ENCODE measurements around the gene SERPIND1. TPM values are rescaled to one million over a fixed set of nuclear protein-coding genes. Genes with fewer than 3 reads are reported as not detected.
"Not testable (repeated sequence)": the region's sequence is repeated elsewhere in the genome, so short reads cannot be mapped to it uniquely, and the experiment has no call there.

Gene SERPIND1
- polyA plus RNA-seq, 1 donor from 2014 or later, result not detected

DNA sequence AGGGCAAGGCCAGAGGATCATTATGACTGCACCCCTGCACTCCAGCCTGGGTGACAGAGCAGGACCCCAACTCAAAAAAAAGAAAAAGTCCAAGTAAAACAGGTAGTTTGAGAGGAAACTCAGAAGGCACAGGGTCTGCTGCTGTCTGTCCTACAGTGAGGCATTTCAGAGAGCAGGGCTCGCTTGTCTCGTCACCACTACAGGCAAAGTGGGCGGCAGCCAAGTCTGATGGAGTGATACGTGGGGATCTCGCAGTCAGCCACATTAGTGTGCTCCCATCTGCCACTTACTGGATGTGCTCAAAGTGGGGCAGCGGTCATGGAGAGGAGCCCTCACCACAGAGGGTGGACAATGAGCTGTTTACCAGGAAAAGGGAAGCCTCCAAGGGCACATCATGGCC lies 42.6 kb downstream of the SERPIND1 start:
- no peaks in the 10 kb centered on the region for H3K9me2 ChIP-seq (ENCODE audit: insufficient read depth, low read length)
- H2AFZ ChIP-seq (ENCODE audit: low read depth, low read length), result no peak overlapping the region
- no peaks in the 10 kb centered on the region for H3K9me3 ChIP-seq (ENCODE audit: low read length)
- H3K36me3 ChIP-seq (ENCODE audit: insufficient read depth, low read length), result peaks cover 15% of the 10 kb centered on the region
- no peaks in the 10 kb centered on the region for H3K79me2 ChIP-seq (replicated peaks; ENCODE audit: insufficient read depth, low read length)
- H3K4me3 ChIP-seq (ENCODE audit: low read length), result no peak overlapping the region
- H3F3A ChIP-seq (ENCODE audit: insufficient read depth, low read length, poor library complexity, severe bottlenecking), result no peaks in the 10 kb centered on the region
- H3K27ac ChIP-seq (ENCODE audit: low read length), result no peak overlapping the region
- TF ChIP-seq EP300 (conservative IDR thresholded peaks at IDR 0.05; ENCODE audit: poor library complexity, severe bottlenecking), result no peak
- TF ChIP-seq MXI1 (conservative IDR thresholded peaks at IDR 0.05; ENCODE audit: poor library complexity, severe bottlenecking), result no peak
- TF ChIP-seq EZH2 (IDR thresholded peaks at IDR 0.05; ENCODE audit: borderline replicate concordance, insufficient read depth, low read length, poor library complexity, severe bottlenecking), result no peak
- TF ChIP-seq, protein P1, sequence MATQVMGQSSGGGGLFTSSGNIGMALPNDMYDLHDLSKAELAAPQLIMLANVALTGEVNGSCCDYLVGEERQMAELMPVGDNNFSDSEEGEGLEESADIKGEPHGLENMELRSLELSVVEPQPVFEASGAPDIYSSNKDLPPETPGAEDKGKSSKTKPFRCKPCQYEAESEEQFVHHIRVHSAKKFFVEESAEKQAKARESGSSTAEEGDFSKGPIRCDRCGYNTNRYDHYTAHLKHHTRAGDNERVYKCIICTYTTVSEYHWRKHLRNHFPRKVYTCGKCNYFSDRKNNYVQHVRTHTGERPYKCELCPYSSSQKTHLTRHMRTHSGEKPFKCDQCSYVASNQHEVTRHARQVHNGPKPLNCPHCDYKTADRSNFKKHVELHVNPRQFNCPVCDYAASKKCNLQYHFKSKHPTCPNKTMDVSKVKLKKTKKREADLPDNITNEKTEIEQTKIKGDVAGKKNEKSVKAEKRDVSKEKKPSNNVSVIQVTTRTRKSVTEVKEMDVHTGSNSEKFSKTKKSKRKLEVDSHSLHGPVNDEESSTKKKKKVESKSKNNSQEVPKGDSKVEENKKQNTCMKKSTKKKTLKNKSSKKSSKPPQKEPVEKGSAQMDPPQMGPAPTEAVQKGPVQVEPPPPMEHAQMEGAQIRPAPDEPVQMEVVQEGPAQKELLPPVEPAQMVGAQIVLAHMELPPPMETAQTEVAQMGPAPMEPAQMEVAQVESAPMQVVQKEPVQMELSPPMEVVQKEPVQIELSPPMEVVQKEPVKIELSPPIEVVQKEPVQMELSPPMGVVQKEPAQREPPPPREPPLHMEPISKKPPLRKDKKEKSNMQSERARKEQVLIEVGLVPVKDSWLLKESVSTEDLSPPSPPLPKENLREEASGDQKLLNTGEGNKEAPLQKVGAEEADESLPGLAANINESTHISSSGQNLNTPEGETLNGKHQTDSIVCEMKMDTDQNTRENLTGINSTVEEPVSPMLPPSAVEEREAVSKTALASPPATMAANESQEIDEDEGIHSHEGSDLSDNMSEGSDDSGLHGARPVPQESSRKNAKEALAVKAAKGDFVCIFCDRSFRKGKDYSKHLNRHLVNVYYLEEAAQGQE (IDR thresholded peaks at IDR 0.05; ENCODE audit: borderline replicate concordance), result no peak
- no peak for TF ChIP-seq RAD21 (conservative IDR thresholded peaks at IDR 0.05)
- TF ChIP-seq SMC3 (conservative IDR thresholded peaks at IDR 0.05; ENCODE audit: poor library complexity), result no peak
- TF ChIP-seq TAF1 (IDR thresholded peaks at IDR 0.05; ENCODE audit: low read depth), result no peak
- TF ChIP-seq, protein P2, sequence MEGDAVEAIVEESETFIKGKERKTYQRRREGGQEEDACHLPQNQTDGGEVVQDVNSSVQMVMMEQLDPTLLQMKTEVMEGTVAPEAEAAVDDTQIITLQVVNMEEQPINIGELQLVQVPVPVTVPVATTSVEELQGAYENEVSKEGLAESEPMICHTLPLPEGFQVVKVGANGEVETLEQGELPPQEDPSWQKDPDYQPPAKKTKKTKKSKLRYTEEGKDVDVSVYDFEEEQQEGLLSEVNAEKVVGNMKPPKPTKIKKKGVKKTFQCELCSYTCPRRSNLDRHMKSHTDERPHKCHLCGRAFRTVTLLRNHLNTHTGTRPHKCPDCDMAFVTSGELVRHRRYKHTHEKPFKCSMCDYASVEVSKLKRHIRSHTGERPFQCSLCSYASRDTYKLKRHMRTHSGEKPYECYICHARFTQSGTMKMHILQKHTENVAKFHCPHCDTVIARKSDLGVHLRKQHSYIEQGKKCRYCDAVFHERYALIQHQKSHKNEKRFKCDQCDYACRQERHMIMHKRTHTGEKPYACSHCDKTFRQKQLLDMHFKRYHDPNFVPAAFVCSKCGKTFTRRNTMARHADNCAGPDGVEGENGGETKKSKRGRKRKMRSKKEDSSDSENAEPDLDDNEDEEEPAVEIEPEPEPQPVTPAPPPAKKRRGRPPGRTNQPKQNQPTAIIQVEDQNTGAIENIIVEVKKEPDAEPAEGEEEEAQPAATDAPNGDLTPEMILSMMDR (IDR thresholded peaks at IDR 0.05; ENCODE audit: poor library complexity, severe bottlenecking), result no peak
- TF ChIP-seq POLR2AphosphoS5 (IDR thresholded peaks at IDR 0.05), result no peak
- no peaks in the 10 kb centered on the region for H4K20me1 ChIP-seq (ENCODE audit: insufficient read depth)
- no peak overlapping the region for H3K9ac ChIP-seq (ENCODE audit: low read length)
- no peaks in the 10 kb centered on the region for H3K27me3 ChIP-seq (ENCODE audit: insufficient read depth, low read depth, low read length)
- no peak overlapping the region for H3K4me2 ChIP-seq (ENCODE audit: low read length)

DNA sequence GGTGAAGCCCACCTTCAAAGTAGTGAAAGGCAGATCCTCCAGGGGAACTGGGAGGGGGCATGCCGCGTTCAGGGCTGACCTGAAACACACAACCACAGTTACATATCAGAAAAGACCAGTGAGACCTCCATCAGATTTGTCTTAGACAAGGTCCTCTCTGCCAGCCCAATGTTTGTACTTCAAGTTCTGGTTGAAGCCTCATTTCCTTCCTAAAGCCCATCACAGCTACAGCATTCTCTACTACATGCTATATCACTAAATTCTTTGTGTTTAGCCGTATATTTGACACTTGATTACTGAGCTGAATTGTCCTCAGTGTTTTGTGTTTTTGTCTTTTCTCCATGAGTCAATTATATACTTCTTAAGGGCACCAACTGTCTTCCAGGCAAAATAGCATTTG lies 44.6 kb downstream of the SERPIND1 start:
- Histone ChIP-seq H3K9ac (ENCODE audit: low read length) (no peak overlapping the region), H3K27ac (ENCODE audit: low read length) (no peak overlapping the region), H3K79me2 (replicated peaks; ENCODE audit: insufficient read depth, low read length) (no peaks in the 10 kb centered on the region), H2AFZ (ENCODE audit: low read depth, low read length) (no peak overlapping the region), H3K27me3 (ENCODE audit: insufficient read depth, low read depth, low read length) (no peaks in the 10 kb centered on the region), H3K4me3 (ENCODE audit: low read length) (no peak overlapping the region), H3K9me2 (ENCODE audit: insufficient read depth, low read length) (no peaks in the 10 kb centered on the region), H3K9me3 (ENCODE audit: low read length) (no peaks in the 10 kb centered on the region), H3K4me2 (ENCODE audit: low read length) (no peak overlapping the region), H3F3A (ENCODE audit: insufficient read depth, low read length, poor library complexity, severe bottlenecking) (no peaks in the 10 kb centered on the region), H4K20me1 (ENCODE audit: insufficient read depth) (no peaks in the 10 kb centered on the region), H3K36me3 (ENCODE audit: insufficient read depth, low read length) (peaks cover 6% of the 10 kb centered on the region)
- TF ChIP-seq MXI1 (conservative IDR thresholded peaks at IDR 0.05; ENCODE audit: poor library complexity, severe bottlenecking), result no peak

DNA sequence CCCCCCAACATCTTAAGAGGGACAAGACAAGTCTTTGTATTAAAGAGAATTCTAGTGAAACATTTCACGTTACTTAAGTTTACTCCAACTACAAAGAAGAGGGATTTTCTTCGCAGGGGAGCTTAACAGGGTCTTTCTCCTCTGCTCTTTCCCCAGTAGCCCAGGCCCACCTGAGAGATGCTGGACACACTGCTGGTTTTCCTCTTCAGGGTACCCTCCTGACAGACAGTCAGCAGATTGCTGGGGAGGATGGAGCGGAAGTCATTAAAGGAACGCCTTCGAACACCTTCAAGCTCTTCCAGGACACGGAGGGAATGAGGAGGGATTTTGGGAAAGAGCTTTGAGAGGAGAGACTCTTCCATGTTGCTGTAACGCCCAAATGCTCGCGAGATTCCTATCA lies 45.6 kb downstream of the SERPIND1 start:
- TF ChIP-seq, protein P2 (IDR thresholded peaks at IDR 0.05; ENCODE audit: poor library complexity, severe bottlenecking), result no peak
- TF ChIP-seq EZH2 (IDR thresholded peaks at IDR 0.05; ENCODE audit: borderline replicate concordance, insufficient read depth, low read length, poor library complexity, severe bottlenecking) (no peak), EP300 (conservative IDR thresholded peaks at IDR 0.05; ENCODE audit: poor library complexity, severe bottlenecking) (no peak), TAF1 (IDR thresholded peaks at IDR 0.05; ENCODE audit: low read depth) (no peak), RAD21 (conservative IDR thresholded peaks at IDR 0.05) (no peak), MXI1 (conservative IDR thresholded peaks at IDR 0.05; ENCODE audit: poor library complexity, severe bottlenecking) (no peak)
- H3K36me3 ChIP-seq (ENCODE audit: insufficient read depth, low read length), result peaks cover 6% of the 10 kb centered on the region
- H3K79me2 ChIP-seq (replicated peaks; ENCODE audit: insufficient read depth, low read length), result no peaks in the 10 kb centered on the region
- H4K20me1 ChIP-seq (ENCODE audit: insufficient read depth), result no peaks in the 10 kb centered on the region
- H3F3A ChIP-seq (ENCODE audit: insufficient read depth, low read length, poor library complexity, severe bottlenecking), result no peaks in the 10 kb centered on the region
- H3K4me3 ChIP-seq (ENCODE audit: low read length), result no peak overlapping the region
- no peaks in the 10 kb centered on the region for H3K27me3 ChIP-seq (ENCODE audit: insufficient read depth, low read depth, low read length)
- H2AFZ ChIP-seq (ENCODE audit: low read depth, low read length), result no peak overlapping the region
- H3K9me3 ChIP-seq (ENCODE audit: low read length), result no peaks in the 10 kb centered on the region
- no peak overlapping the region for H3K27ac ChIP-seq (ENCODE audit: low read length)
- H3K9ac ChIP-seq (ENCODE audit: low read length), result no peak overlapping the region
- H3K9me2 ChIP-seq (ENCODE audit: insufficient read depth, low read length), result no peaks in the 10 kb centered on the region
- H3K4me2 ChIP-seq (ENCODE audit: low read length), result no peak overlapping the region

DNA sequence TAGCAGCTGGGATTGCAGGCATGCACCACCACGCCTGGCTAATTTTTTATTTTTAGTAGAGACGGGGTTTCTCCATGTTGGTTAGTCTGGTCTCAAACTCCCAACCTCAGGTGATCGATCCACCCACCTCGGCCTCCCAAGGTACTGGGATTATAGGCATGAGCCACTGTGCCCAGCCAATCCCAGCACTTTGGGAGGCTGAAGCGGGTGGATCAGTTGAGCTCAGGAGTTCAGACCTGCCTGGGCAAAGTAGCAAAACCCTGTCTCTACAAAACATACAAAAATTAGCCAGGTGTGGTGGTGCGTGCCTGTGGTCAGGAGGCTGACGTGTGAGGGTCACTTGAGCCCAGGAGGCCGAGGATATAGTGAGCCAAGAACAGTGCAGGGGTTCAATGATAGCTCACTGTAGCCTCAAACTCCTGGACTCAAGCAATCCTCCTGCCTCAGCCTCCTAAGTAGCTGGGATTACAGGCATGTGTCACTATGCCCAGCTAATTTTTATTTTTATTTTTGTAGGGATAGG lies 47.9 kb downstream of the SERPIND1 start:
- H3K4me3 ChIP-seq (ENCODE audit: low read length); H3K9ac ChIP-seq (ENCODE audit: low read length): not testable (repeated sequence)

More for the DNA sequence above, 47.9 kb downstream of the SERPIND1 start:
- not testable (repeated sequence) for H3F3A ChIP-seq (ENCODE audit: insufficient read depth, low read length, poor library complexity, severe bottlenecking); H2AFZ ChIP-seq (ENCODE audit: low read depth, low read length); H3K9me3 ChIP-seq (ENCODE audit: low read length); H3K79me2 ChIP-seq (replicated peaks; ENCODE audit: insufficient read depth, low read length); H3K27ac ChIP-seq (ENCODE audit: low read length); H3K36me3 ChIP-seq (ENCODE audit: insufficient read depth, low read length); H3K27me3 ChIP-seq (ENCODE audit: insufficient read depth, low read depth, low read length); H3K4me2 ChIP-seq (ENCODE audit: low read length); H4K20me1 ChIP-seq (ENCODE audit: insufficient read depth); H3K9me2 ChIP-seq (ENCODE audit: insufficient read depth, low read length)
